HL-60/S4 (cell line): Measurements from ENCODE around the gene DTNBP1.
"Not testable (repeated sequence)": the region's sequence is repeated elsewhere in the genome, so short reads cannot be mapped to it uniquely, and the experiment has no call there.

Experiments used
- in situ Hi-C: fragments of 300-500 bp; cut with MboI; formaldehyde crosslinking; loops from 2 replicates; pipeline ENCODE4 v1.14.3; 2022; ENCODE audit warnings: low sequenced_read_pairs

DTNBP1 gene

DNA sequence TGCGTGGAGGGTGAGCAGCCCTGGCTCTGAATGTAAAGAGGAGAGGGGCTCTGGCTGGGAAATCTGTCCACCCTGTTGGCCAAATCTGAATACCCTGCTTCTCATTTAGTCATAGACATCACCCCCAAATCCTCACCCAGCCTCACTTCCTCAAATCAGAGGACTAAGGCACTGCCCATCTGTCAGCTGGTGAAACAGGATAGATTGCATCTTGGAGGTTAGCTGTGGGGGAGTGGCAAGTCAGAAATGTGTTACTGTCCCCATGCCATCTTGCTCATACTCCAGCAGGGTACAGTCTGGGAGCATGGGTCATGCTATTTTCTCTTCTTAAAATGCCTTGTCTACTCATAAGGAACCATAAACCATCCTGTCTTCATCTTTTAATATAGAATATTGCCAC is 9.5 kb upstream of the DTNBP1 start:
- in situ Hi-C loops: no loop called here

GRCh38 chr6:15668918-15669317 is 6.1 kb upstream of the DTNBP1 start:
- in situ Hi-C loops: no loop called here

- in situ Hi-C loops: not testable (repeated sequence)
Measured at GRCh38 chr6:15666896-15667295, 4.1 kb upstream of the DTNBP1 start.

- in situ Hi-C loops: no loop called here
Measured at GRCh38 chr6:15665237-15665636, 2.4 kb upstream of the DTNBP1 start.

DNA sequence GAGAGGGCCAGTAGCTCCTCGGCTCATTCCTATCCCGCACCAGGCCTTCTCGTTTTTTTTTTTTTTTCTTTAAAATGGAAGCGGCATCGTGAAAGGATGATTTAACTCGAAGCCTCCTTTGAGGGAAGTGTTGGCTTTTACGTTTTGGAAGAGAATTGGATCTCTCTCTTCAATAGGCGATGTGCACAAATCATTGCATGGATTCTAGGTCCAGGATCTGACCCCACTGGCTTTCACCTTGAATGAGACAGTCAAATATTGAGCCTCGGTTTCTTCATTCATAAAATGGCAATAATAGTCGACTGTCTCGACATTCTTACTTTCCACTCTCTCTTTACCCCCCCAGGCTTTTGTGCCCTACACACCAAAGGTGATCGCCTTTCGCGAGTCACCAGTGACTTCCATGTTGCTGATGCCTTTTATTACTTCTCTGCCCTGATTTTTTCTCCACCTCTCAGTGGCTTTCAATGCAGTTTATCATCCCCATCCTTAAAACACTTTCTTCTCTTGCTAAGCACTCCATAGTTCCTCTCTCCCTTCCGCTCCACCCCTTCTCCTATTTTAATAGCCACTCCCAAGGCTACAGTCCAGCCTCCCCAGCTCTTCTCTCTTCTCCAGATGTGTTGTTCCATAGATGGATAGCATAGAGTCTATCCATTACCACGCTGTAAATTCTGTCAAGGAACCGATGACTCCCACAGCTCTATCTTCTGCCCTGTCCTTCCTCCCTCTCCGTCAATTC is 473 bp upstream of the DTNBP1 start:
- in situ Hi-C loops: no loop called here

DNA sequence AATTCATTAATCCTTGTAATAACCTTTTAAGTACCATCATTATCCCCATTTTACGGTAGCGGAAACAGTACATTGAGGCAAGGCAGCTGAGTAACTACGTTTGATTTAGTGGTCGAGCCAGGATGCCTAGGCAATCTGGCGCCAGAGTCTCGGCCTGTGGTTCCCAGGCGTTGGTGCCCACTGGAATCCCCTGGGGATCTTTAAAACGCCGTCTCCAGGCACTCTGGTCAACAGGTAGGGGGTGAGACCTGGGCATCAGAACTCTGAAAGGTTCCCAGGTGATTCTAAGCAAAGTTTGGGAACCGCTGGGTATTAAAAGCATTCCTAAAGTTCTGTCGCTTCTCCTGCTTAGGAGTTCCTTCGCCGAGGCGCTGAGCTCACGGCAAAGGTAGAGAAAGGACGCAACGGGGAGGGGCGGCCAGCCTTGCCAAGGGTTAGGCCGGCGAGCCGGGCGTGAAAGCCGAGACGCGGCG is 939 bp downstream of the DTNBP1 start:
- in situ Hi-C loops: no loop called here

GRCh38 chr6:15659181-15659580 is 3.6 kb downstream of the DTNBP1 start:
- in situ Hi-C loops: no loop called here

- in situ Hi-C loops: no loop called here
Measured at GRCh38 chr6:15658181-15658744, 4.6 kb downstream of the DTNBP1 start.

- in situ Hi-C loops: no loop called here
Measured at GRCh38 chr6:15657290-15657689, 5.5 kb downstream of the DTNBP1 start.

- in situ Hi-C loops: no loop called here
Measured at GRCh38 chr6:15656145-15656544, 6.7 kb downstream of the DTNBP1 start.

- in situ Hi-C loops: no loop called here
Measured at GRCh38 chr6:15654250-15654649, 8.6 kb downstream of the DTNBP1 start.

DNA sequence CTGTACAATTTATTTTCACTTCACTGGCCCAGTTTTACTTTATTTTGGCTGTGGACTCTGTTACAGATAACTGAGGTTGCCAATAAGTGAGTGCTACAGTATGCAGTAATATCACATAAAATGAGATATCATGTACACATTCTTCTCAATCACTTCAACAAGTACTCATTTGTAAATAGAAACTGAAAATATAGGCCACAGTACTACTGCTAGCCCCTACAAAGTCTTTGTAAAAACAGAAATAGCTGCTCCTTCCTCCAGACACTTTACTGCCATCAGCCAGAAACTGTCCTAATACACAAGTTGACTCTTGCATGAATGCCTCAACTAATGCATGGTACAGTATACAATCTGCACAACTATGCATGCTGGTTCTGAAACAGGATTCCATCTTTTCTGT is 9.2 kb downstream of the DTNBP1 start:
- in situ Hi-C loops: no loop called here

DNA sequence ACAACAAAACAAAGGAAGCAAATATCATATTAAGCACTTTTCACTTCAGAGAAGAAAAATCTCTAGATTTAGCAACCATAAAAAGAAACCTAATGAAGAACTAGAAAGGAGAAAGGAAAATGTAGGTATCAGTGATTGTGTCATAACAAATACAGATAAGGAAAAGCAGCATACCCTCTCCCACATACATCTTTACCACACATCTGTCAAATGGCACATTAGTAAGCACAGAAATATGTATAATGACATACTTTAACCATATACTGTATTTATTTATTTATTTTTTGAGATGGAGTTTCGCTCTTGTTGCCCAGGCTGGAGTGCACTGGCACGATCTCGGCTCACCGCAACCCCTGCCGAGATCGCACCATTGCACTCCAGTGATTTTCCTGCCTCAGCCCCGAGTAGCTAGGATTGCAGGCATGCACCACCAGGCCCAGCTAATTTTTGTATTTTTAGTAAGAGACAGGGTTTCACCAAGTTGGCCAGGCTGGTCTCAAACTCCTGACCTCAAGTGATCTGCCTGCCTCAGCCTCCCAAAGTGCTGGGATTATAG is 12.7 kb downstream of the DTNBP1 start:
- in situ Hi-C loops: not testable (repeated sequence)

GRCh38 chr6:15644904-15645303 is 17.9 kb downstream of the DTNBP1 start:
- in situ Hi-C loops: no loop called here

GRCh38 chr6:15643542-15643941 is 19.3 kb downstream of the DTNBP1 start:
- in situ Hi-C loops: no loop called here

DNA sequence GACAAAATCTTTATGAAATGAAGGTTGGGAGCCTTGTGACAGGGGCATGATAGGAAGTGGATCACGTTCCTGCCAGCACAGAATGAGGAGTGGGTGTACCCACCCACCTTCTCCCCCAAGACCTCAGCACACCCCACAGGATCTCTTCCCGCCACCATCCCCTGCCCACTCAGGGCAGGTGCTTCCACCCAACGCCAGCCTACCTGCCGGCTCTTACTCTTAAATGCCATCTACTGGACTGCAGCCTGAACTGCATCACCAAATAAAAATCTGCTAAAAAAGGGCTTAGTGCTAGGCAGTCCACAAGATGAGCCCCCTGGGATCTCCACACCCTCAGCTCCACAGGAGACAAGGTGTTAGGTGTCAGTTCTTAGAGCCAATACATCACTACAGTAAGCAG is 20.6 kb downstream of the DTNBP1 start:
- in situ Hi-C loops: no loop called here

GRCh38 chr6:15638373-15638772 is 24.5 kb downstream of the DTNBP1 start:
- in situ Hi-C loops: no loop called here

DNA sequence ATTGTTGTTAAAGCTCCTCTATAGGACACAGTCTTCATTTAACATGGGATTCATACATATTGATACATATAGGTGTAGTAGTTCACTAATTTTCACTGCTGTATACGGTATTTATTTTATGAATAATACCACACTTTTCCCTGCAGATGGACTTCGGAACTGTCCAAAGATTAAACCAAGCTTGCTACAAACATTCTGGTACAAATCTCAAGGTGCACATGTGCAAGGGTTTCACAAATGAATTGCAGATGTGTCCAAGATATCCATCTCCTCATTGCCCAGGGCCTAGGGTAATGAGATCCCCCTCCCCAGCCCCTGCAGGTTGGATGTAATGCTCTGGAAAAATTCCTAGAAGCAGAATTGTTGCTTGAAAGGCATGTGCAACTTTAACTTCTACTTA is 31.4 kb downstream of the DTNBP1 start:
- in situ Hi-C loops: no loop called here

GRCh38 chr6:15630202-15630601 is 32.6 kb downstream of the DTNBP1 start:
- in situ Hi-C loops: no loop called here

DNA sequence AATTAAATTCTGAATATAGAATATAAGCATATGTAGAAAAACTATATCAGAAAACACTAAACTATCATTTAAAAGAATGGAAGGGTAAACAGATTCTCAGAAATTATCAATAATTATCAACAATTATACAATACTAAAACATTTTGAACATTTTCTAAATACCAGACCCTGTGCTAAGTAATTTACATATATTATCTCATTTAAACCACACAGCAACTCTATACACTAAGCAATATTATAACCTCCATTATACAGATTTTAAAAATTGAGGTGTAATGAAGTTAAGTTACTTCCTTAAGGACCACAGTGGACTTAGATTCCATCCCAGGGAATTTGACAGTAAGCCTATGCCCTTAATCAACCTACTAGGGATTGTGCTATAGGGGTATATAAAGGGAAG is 33.3 kb downstream of the DTNBP1 start:
- in situ Hi-C loops: no loop called here

DNA sequence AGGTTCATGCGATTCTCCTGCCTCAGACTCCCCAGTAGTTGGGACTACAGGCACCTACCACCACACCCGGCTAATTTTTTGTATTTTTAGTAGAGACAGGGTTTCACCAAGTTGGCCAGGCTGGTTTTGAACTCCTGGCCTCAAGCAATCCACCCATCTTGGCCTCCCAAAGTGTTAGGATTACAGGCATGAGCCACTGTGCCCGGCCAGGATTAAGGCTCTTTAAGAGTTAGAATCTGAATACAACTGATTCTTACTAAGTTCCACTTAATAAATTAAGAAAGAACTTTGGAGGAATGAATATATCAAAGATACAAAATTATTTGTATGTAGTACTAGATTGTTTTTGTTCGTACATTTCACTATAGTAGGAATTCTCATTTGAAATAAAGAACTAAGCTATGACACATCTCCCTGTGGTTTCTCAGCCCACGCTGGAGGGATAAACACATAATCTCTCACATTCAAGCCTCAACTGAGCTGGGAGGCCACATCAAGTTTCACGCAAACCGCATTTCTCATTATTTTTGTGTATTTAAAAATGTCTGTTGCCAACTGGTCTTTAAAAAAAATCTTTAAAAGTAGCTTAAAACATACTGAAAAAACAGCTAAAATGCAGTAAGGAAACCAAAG is 34.2 kb downstream of the DTNBP1 start:
- in situ Hi-C loops: no loop called here

DNA sequence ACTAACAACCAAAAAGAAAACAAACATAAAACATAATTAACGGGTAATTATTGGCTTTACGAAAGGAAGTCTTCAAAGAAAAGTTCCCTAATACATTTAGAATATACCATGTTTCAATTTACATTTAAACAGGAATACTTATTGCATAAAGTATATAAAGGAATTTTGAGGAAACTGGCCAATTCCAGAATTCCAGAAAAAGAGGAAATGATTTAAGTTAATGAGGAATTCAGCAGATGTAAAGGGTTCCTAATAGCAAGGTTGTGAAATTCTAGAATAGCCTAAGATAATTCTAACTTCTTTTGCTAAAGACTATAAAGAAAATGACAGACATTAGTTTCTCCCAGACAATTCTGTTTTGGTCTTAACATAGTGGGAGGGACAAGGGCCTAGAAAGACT is 35.0 kb downstream of the DTNBP1 start:
- in situ Hi-C loops: no loop called here
